ENCODE measurements around the gene ALAS1.

GRCh38 chr3:52262447-52262846 is 64.5 kb downstream of the ALAS1 start:
- TF ChIP-seq, protein P1, sequence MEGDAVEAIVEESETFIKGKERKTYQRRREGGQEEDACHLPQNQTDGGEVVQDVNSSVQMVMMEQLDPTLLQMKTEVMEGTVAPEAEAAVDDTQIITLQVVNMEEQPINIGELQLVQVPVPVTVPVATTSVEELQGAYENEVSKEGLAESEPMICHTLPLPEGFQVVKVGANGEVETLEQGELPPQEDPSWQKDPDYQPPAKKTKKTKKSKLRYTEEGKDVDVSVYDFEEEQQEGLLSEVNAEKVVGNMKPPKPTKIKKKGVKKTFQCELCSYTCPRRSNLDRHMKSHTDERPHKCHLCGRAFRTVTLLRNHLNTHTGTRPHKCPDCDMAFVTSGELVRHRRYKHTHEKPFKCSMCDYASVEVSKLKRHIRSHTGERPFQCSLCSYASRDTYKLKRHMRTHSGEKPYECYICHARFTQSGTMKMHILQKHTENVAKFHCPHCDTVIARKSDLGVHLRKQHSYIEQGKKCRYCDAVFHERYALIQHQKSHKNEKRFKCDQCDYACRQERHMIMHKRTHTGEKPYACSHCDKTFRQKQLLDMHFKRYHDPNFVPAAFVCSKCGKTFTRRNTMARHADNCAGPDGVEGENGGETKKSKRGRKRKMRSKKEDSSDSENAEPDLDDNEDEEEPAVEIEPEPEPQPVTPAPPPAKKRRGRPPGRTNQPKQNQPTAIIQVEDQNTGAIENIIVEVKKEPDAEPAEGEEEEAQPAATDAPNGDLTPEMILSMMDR (IDR thresholded peaks at IDR 0.05): no peak
- TF ChIP-seq POLR2AphosphoS5 (IDR thresholded peaks at IDR 0.05) (no peak), POLR2A (IDR thresholded peaks at IDR 0.05) (no peak)
